SK-N-SH treated with all-trans-retinoic acid at 6 μM for 48 hours (cell line): ENCODE data around the gene POU5F1.
"Not testable (repeated sequence)": the region's sequence is repeated elsewhere in the genome, so short reads cannot be mapped to it uniquely, and the experiment has no call there.

Source experiments
- ATAC-seq: fragments of 200-7000 bp; cut with Tn5 transposase; 3 replicates; pipeline ENCODE4 v1.9.1; 2020; ENCODE audit warnings: mild to moderate bottlenecking, moderate library complexity
- ARNTL ChIP-seq: fragments of 450-650 bp; formaldehyde crosslinking; IDR thresholded peaks from 2 replicates; pipeline ENCODE4 v1.5.0; 2020; ENCODE audit warnings: low read depth, mild to moderate bottlenecking, moderate library complexity, borderline replicate concordance
- ESRRG ChIP-seq: fragments of 250-450 bp; sonication (Bioruptor Pico); IDR thresholded peaks from 2 replicates; pipeline ENCODE4 v1.6.1; 2021; ENCODE audit warnings: mild to moderate bottlenecking
- GLIS3 ChIP-seq: fragments of 250-450 bp; sonication (Bioruptor Pico); IDR thresholded peaks from 2 replicates; pipeline ENCODE4 v1.5.0; 2020; ENCODE audit warnings: mild to moderate bottlenecking, moderate library complexity
- RARB ChIP-seq: fragments of 250-450 bp; sonication (Bioruptor Pico); IDR thresholded peaks from 2 replicates; pipeline ENCODE4 v1.8.0; 2021; ENCODE audit warnings: mild to moderate bottlenecking, moderate library complexity
- SNAI2 ChIP-seq: fragments of 250-450 bp; sonication (Bioruptor Pico); IDR thresholded peaks from 2 replicates; pipeline ENCODE4 v1.5.0; 2020; ENCODE audit warnings: mild to moderate bottlenecking, moderate library complexity
- TCF4 ChIP-seq: fragments of 250-450 bp; sonication (Bioruptor Pico); IDR thresholded peaks from 2 replicates; pipeline ENCODE4 v1.8.0; 2021; ENCODE audit warnings: mild to moderate bottlenecking, moderate library complexity, borderline replicate concordance
- TOX ChIP-seq: fragments of 250-450 bp; sonication (Bioruptor Pico); IDR thresholded peaks from 2 replicates; pipeline ENCODE4 v1.8.0; 2021; ENCODE audit warnings: mild to moderate bottlenecking, moderate library complexity, borderline replicate concordance
- ZC3H10 ChIP-seq: fragments of 250-450 bp; sonication (Bioruptor Pico); IDR thresholded peaks from 2 replicates; pipeline ENCODE4 v1.5.1; 2021; ENCODE audit warnings: mild to moderate bottlenecking, moderate library complexity
- ZFP30 ChIP-seq: fragments of 450-650 bp; formaldehyde crosslinking; IDR thresholded peaks from 2 replicates; pipeline ENCODE4 v1.5.0; 2022; ENCODE audit warnings: mild to moderate bottlenecking, moderate library complexity
- ZNF565 ChIP-seq: fragments of 450-650 bp; formaldehyde crosslinking; conservative IDR thresholded peaks from 2 replicates; pipeline ENCODE4 v1.5.0; 2020; ENCODE audit warnings: low read depth, mild to moderate bottlenecking, moderate library complexity
- ZNF8 ChIP-seq: fragments of 450-650 bp; formaldehyde crosslinking; IDR thresholded peaks from 2 replicates; pipeline ENCODE4 v1.5.0; 2020; ENCODE audit warnings: mild to moderate bottlenecking, moderate library complexity
- TF ChIP-seq, protein P1 (sequence below): fragments of 250-450 bp; sonication (Bioruptor Pico); IDR thresholded peaks from 2 replicates; pipeline ENCODE4 v1.8.0; 2020; ENCODE audit warnings: mild to moderate bottlenecking, moderate library complexity, borderline replicate concordance
- TF ChIP-seq, protein P2 (sequence below): fragments of 250-450 bp; sonication (Bioruptor Pico); IDR thresholded peaks from 2 replicates; pipeline ENCODE4 v1.5.1; 2020; ENCODE audit warnings: low read depth, mild to moderate bottlenecking, moderate library complexity
- TF ChIP-seq, protein P3 (sequence below): fragments of 250-450 bp; sonication (Bioruptor Pico); IDR thresholded peaks from 2 replicates; pipeline ENCODE4 v1.5.0; 2020; ENCODE audit warnings: mild to moderate bottlenecking, moderate library complexity
- TF ChIP-seq, protein P4 (sequence below): fragments of 250-450 bp; sonication (Bioruptor Pico); IDR thresholded peaks from 2 replicates; pipeline ENCODE4 v1.8.0; 2021; ENCODE audit warnings: low read depth, mild to moderate bottlenecking, moderate library complexity, borderline replicate concordance
- TF ChIP-seq, protein P5 (sequence below): fragments of 250-450 bp; sonication (Bioruptor Pico); IDR thresholded peaks from 2 replicates; pipeline ENCODE4 v1.5.1; 2021; ENCODE audit warnings: mild to moderate bottlenecking, moderate library complexity

Gene POU5F1

DNA sequence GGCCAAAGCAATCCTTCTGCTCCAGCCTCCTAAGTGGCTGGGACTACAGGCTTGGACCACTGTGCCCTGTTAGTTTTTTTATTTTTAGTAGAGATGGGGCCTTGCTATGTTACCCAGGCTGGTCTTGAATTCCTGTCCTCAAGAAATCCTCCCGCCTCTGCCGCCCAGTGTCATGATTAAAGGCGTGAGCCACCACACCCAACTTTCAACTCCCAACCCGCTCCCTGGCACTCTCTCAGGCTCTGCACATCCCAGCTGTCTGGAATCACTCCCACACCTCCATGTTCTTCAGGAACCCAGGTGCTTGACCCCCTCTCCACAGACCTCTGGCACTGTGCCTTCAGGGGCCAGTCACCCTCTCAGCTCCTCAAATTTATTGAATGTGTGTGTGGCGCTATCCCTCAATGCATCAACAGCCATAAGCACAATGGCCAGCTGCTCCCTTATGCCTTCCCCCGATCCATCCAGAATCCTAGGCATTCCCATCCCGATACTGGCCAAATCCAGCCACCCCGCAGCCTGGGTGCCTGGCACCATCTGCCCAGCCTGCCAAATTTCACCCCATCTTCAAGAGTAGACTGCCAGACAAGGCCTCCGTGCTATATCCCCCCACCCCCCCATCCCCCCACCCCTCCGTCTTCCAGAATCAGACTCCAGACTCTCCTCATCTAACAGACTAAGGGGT is 647 bp upstream of the POU5F1 start:
- ATAC-seq = no peak
- TF ChIP-seq ZNF565 (CRISPR knock-in tag) (no peak), ZC3H10 (CRISPR knock-in tag) (no peak), ZFP30 (CRISPR knock-in tag) (no peak), ARNTL (CRISPR knock-in tag) (no peak), ESRRG (CRISPR knock-in tag) (no peak), ZNF8 (CRISPR knock-in tag) (no peak), SNAI2 (CRISPR knock-in tag) (no peak), TCF4 (no peak), GLIS3 (CRISPR knock-in tag) (no peak), TOX (no peak), RARB (CRISPR knock-in tag) (no peak)
- TF ChIP-seq, protein P1, sequence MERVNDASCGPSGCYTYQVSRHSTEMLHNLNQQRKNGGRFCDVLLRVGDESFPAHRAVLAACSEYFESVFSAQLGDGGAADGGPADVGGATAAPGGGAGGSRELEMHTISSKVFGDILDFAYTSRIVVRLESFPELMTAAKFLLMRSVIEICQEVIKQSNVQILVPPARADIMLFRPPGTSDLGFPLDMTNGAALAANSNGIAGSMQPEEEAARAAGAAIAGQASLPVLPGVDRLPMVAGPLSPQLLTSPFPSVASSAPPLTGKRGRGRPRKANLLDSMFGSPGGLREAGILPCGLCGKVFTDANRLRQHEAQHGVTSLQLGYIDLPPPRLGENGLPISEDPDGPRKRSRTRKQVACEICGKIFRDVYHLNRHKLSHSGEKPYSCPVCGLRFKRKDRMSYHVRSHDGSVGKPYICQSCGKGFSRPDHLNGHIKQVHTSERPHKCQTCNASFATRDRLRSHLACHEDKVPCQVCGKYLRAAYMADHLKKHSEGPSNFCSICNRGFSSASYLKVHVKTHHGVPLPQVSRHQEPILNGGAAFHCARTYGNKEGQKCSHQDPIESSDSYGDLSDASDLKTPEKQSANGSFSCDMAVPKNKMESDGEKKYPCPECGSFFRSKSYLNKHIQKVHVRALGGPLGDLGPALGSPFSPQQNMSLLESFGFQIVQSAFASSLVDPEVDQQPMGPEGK (CRISPR knock-in tag) = no peak
- TF ChIP-seq, protein P2, sequence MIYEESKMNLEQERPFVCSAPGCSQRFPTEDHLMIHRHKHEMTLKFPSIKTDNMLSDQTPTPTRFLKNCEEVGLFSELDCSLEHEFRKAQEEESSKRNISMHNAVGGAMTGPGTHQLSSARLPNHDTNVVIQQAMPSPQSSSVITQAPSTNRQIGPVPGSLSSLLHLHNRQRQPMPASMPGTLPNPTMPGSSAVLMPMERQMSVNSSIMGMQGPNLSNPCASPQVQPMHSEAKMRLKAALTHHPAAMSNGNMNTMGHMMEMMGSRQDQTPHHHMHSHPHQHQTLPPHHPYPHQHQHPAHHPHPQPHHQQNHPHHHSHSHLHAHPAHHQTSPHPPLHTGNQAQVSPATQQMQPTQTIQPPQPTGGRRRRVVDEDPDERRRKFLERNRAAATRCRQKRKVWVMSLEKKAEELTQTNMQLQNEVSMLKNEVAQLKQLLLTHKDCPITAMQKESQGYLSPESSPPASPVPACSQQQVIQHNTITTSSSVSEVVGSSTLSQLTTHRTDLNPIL = no peak
- TF ChIP-seq, protein P3, sequence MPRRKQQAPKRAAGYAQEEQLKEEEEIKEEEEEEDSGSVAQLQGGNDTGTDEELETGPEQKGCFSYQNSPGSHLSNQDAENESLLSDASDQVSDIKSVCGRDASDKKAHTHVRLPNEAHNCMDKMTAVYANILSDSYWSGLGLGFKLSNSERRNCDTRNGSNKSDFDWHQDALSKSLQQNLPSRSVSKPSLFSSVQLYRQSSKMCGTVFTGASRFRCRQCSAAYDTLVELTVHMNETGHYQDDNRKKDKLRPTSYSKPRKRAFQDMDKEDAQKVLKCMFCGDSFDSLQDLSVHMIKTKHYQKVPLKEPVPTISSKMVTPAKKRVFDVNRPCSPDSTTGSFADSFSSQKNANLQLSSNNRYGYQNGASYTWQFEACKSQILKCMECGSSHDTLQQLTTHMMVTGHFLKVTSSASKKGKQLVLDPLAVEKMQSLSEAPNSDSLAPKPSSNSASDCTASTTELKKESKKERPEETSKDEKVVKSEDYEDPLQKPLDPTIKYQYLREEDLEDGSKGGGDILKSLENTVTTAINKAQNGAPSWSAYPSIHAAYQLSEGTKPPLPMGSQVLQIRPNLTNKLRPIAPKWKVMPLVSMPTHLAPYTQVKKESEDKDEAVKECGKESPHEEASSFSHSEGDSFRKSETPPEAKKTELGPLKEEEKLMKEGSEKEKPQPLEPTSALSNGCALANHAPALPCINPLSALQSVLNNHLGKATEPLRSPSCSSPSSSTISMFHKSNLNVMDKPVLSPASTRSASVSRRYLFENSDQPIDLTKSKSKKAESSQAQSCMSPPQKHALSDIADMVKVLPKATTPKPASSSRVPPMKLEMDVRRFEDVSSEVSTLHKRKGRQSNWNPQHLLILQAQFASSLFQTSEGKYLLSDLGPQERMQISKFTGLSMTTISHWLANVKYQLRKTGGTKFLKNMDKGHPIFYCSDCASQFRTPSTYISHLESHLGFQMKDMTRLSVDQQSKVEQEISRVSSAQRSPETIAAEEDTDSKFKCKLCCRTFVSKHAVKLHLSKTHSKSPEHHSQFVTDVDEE (CRISPR knock-in tag) = no peak
- TF ChIP-seq, protein P4, sequence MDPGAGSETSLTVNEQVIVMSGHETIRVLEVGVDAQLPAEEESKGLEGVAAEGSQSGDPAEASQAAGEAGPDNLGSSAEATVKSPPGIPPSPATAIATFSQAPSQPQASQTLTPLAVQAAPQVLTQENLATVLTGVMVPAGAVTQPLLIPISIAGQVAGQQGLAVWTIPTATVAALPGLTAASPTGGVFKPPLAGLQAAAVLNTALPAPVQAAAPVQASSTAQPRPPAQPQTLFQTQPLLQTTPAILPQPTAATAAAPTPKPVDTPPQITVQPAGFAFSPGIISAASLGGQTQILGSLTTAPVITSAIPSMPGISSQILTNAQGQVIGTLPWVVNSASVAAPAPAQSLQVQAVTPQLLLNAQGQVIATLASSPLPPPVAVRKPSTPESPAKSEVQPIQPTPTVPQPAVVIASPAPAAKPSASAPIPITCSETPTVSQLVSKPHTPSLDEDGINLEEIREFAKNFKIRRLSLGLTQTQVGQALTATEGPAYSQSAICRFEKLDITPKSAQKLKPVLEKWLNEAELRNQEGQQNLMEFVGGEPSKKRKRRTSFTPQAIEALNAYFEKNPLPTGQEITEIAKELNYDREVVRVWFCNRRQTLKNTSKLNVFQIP = no peak
- TF ChIP-seq, protein P5, sequence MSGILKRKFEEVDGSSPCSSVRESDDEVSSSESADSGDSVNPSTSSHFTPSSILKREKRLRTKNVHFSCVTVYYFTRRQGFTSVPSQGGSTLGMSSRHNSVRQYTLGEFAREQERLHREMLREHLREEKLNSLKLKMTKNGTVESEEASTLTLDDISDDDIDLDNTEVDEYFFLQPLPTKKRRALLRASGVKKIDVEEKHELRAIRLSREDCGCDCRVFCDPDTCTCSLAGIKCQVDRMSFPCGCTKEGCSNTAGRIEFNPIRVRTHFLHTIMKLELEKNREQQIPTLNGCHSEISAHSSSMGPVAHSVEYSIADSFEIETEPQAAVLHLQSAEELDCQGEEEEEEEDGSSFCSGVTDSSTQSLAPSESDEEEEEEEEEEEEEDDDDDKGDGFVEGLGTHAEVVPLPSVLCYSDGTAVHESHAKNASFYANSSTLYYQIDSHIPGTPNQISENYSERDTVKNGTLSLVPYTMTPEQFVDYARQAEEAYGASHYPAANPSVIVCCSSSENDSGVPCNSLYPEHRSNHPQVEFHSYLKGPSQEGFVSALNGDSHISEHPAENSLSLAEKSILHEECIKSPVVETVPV = no peak

DNA sequence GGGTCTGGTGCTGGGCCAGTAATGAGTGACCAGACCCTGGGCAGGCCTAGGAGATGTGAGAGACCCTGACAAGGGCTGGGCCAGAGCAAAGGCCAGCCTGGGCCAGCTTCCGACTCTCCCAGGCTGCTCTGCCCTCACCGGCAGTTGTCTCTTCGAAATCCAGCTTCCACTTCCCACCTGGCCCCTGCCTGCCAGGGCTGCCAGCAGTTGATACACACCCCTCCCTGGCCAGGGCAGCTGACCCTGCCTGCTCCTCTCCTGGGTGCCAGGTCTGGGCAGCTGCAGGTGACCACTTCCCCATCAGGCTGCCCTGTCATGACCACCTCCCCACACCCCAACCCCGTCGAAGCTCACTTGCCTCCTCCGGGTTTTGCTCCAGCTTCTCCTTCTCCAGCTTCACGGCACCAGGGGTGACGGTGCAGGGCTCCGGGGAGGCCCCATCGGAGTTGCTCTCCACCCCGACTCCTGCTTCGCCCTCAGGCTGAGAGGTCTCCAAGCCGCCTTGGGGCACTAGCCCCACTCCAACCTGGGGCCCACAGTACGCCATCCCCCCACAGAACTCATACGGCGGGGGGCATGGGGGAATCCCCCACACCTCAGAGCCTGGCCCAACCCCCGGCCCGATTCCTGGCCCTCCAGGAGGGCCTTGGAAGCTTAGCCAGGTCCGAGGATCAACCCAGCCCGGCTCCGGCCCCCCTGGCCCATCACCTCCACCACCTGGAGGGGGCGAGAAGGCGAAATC is 453 bp downstream of the POU5F1 start:
- ATAC-seq = not testable (repeated sequence)

DNA sequence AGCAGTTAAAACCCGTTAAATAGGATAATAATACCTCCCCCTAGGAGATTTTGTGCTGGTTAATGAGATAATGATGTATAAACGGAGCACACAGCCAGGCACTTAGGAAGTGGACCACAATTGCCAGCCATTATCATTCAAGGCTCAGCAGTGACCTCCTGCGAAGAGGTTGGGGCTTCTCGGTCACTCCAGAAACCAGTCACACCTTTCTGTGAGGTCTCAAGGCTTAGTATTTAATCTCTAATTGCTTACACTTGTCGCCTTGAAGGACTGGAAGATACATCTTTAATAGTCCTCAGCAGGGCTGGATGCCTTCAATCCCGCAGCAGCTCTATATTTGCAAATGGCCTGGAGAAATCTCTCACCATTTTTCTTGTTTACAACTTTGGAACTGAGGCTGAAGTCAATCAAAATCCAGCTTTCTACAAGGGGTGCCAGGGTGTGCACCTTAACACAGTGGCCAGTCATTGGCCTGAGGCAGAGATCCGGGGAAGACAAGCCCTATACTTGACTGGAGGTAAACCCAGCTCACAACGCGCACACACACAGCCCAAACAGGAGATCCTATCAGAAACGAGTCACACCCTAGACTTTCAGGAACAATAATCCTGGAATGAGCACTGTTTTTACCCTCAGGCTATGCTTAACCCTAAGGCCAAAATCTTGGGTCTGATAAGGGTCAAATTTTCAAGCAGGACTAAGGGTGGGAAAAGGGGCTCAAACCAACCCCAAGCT is 1.2 kb downstream of the POU5F1 start:
- ATAC-seq = no peak; the same call in 2 of the 3 replicates
- TF ChIP-seq, protein P5 = no peak
- TF ChIP-seq, protein P2 = no peak
